Prostate gland (tissue), 2 donors: ENCODE measurements around the gene TFRC. TPM values are rescaled to one million over a fixed set of nuclear protein-coding genes. Genes with fewer than 3 reads are reported as not detected.
"Not testable (repeated sequence)": the region's sequence is repeated elsewhere in the genome, so short reads cannot be mapped to it uniquely, and the experiment has no call there.

Source experiments
- DNase-seq: peaks from one replicate; pipeline ENCODE4 v3.0.0-alpha.2; 2019; ENCODE audit warnings: low spot score
- H3K27ac ChIP-seq, 2 donors: fragments of 200-600 bp; sonication (generic); 2 replicates each; pipeline ENCODE4 v1.5.1; 2017 to 2019
- H3K27me3 ChIP-seq: fragments of 200-600 bp; sonication (generic); replicated peaks from 2 replicates; pipeline ENCODE4 v1.5.1; 2019; ENCODE audit not compliant: insufficient read depth
- H3K36me3 ChIP-seq, 2 donors: fragments of 200-600 bp; sonication (generic); 1 replicate in 1 of 2; 2 replicates in 1 of 2; pipeline versions ENCODE4 v1.5.1 to v1.8.1; 2017 to 2019
- H3K4me1 ChIP-seq: fragments of 200-600 bp; sonication (generic); replicated peaks from 2 replicates; pipeline ENCODE4 v1.5.1; 2019
- H3K4me3 ChIP-seq, 2 donors: fragments of 200-600 bp; sonication (generic); 2 replicates each; pipeline ENCODE4 v1.5.1; 2017 to 2019
- H3K9me3 ChIP-seq: fragments of 200-600 bp; sonication (generic); 2 replicates; pipeline ENCODE4 v1.5.1; 2017
- CTCF ChIP-seq, 4 experiments: fragments of 200-600 bp in 2 of 4; fragments of 450-650 bp in 2 of 4; sonication (generic) in 2 of 4; IDR thresholded peaks; 1 replicate in 3 of 4; 2 replicates in 1 of 4; pipeline ENCODE4 v1.5.1; 2016 to 2019; ENCODE audit warnings: antibody characterized with exemption in 4 of 4, mild to moderate bottlenecking in 2 of 4, moderate library complexity in 2 of 4
- POLR2A ChIP-seq: fragments of 450-650 bp; IDR thresholded peaks from one replicate; pipeline ENCODE4 v1.6.1; 2016; ENCODE audit warnings: antibody characterized with exemption, mild to moderate bottlenecking
- POLR2AphosphoS5 ChIP-seq: sonication (generic); formaldehyde crosslinking; IDR thresholded peaks from one replicate; pipeline ENCODE4 v1.6.1; 2017; ENCODE audit warnings: antibody characterized with exemption
- WGBS: methylation state at CpG from one replicate; pipeline ENCODE4 v1.1.5; 2018; 5-methylcytosine and 5-hydroxymethylcytosine counted together
- intact Hi-C: fragments of 100-400 bp; cut with DNase I; formaldehyde crosslinking; loops from one replicate; pipeline ENCODE4 v1.14.2; 2022
- total RNA-seq, 2 donors: library from RNA; depleted of rRNA; stranded (reverse); fragments of >200 nt; gene quantifications; one replicate each; pipeline ENCODE4 v1.1.0, GENCODE V29; 2016

Gene TFRC
- total RNA-seq, 2 donors from 2014 or later: 33.8 to 68.1 TPM

GRCh38 chr3:196009456-196009855 is 72.4 kb downstream of the TFRC start:
- Histone ChIP-seq H3K9me3 (no peaks in the 10 kb centered on the region), H3K27ac (no peak overlapping the region), H3K36me3 (no peaks in the 10 kb centered on the region), H3K27me3 (peaks cover 3% of the 10 kb centered on the region), H3K4me3 (no peak overlapping the region), H3K4me1 (no peaks in the 10 kb centered on the region)
- no peak for TF ChIP-seq CTCF (IDR thresholded peaks at IDR 0.05)
- TF ChIP-seq POLR2AphosphoS5: no peak
- no peak for TF ChIP-seq POLR2A
- intact Hi-C loops: no loop called here
- WGBS: 92% methylated on average over 5 of the region's 5 CpGs
- no peak for DNase-seq

- Histone ChIP-seq H3K36me3 (no peaks in the 10 kb centered on the region), H3K9me3 (no peaks in the 10 kb centered on the region), H3K27me3 (peaks cover 3% of the 10 kb centered on the region), H3K4me3 (no peak overlapping the region), H3K27ac (no peak overlapping the region), H3K4me1 (no peaks in the 10 kb centered on the region)
- intact Hi-C loops: no loop called here
- WGBS: 72% methylated on average over 7 of the region's 9 CpGs
- DNase-seq: no peak
- TF ChIP-seq POLR2A: no peak
- no peak for TF ChIP-seq CTCF (IDR thresholded peaks at IDR 0.05)
- TF ChIP-seq POLR2AphosphoS5: no peak
Measured at GRCh38 chr3:196008929-196009328, 73.0 kb downstream of the TFRC start.

GRCh38 chr3:196008387-196008786 is 73.5 kb downstream of the TFRC start:
- H3K36me3 ChIP-seq: no peaks in the 10 kb centered on the region
- H3K4me1 ChIP-seq: no peaks in the 10 kb centered on the region
- TF ChIP-seq POLR2A: no peak
- no peak for TF ChIP-seq POLR2AphosphoS5
- TF ChIP-seq CTCF (IDR thresholded peaks at IDR 0.05): no peak
- H3K27me3 ChIP-seq: peaks cover 3% of the 10 kb centered on the region
- intact Hi-C loops: no loop called here
- no peak overlapping the region for H3K27ac ChIP-seq
- no peaks in the 10 kb centered on the region for H3K9me3 ChIP-seq
- H3K4me3 ChIP-seq: no peak overlapping the region
- DNase-seq: no peak
- WGBS: 75% methylated on average over 18 of the region's 18 CpGs

- no peaks in the 10 kb centered on the region for H3K36me3 ChIP-seq
- TF ChIP-seq CTCF (IDR thresholded peaks at IDR 0.05) (no peak), POLR2AphosphoS5 (no peak), POLR2A (no peak)
- 52% methylated on average over 11 of the region's 11 CpGs for WGBS
- DNase-seq: no peak
- H3K27me3 ChIP-seq: peaks cover 3% of the 10 kb centered on the region
- H3K9me3 ChIP-seq: no peaks in the 10 kb centered on the region
- H3K27ac ChIP-seq: no peak overlapping the region
- H3K4me3 ChIP-seq: no peak overlapping the region
- H3K4me1 ChIP-seq: no peaks in the 10 kb centered on the region
- intact Hi-C loops: no loop called here
Measured at GRCh38 chr3:196007744-196008335, 74.0 kb downstream of the TFRC start.

- H3K36me3 ChIP-seq, H3K27me3 ChIP-seq, intact Hi-C loops, H3K27ac ChIP-seq, H3K9me3 ChIP-seq, H3K4me3 ChIP-seq, H3K4me1 ChIP-seq, DNase-seq: not testable (repeated sequence)
- WGBS: 87% methylated on average over 10 of the region's 10 CpGs
Measured at GRCh38 chr3:196005338-196005737, 76.6 kb downstream of the TFRC start.

- H3K27me3 ChIP-seq: peaks cover 11% of the 10 kb centered on the region
- H3K4me1 ChIP-seq, intact Hi-C loops, H3K36me3 ChIP-seq, H3K4me3 ChIP-seq, H3K27ac ChIP-seq, DNase-seq, H3K9me3 ChIP-seq: not testable (repeated sequence)
- WGBS: 80% methylated on average over 17 of the region's 17 CpGs
Measured at GRCh38 chr3:196004359-196005052, 77.4 kb downstream of the TFRC start.
